ENCODE data around the gene PFKFB3.
"Not testable (repeated sequence)": the region's sequence is repeated elsewhere in the genome, so short reads cannot be mapped to it uniquely, and the experiment has no call there.

The PFKFB3 gene

GRCh38 chr10:6238587-6239212, 36.0 kb downstream of the PFKFB3 start:
- not testable (repeated sequence) for DNase-seq

GRCh38 chr10:6239213-6239991, 36.7 kb downstream of the PFKFB3 start:
- DNase-seq = peak; percentile 99

- DNase-seq = no peak
Observed at GRCh38 chr10:6240254-6240653, 37.5 kb downstream of the PFKFB3 start.

- no peak for DNase-seq
Observed at GRCh38 chr10:6242089-6242488, 39.4 kb downstream of the PFKFB3 start.

GRCh38 chr10:6244510-6244909, 41.8 kb downstream of the PFKFB3 start:
- no peak for DNase-seq

GRCh38 chr10:6247041-6247712, 44.4 kb downstream of the PFKFB3 start:
- DNase-seq = no peak

- not testable (repeated sequence) for DNase-seq
Observed at GRCh38 chr10:6248908-6249307, 46.2 kb downstream of the PFKFB3 start.

- no peak for DNase-seq
Observed at GRCh38 chr10:6249698-6250097, 47.0 kb downstream of the PFKFB3 start.

GRCh38 chr10:6250745-6251144, 48.0 kb downstream of the PFKFB3 start:
- DNase-seq = no peak

- DNase-seq = no peak
Observed at GRCh38 chr10:6254201-6254600, 51.5 kb downstream of the PFKFB3 start.

- no peak for DNase-seq
Observed at GRCh38 chr10:6255548-6256061, 52.9 kb downstream of the PFKFB3 start.

- DNase-seq = no peak
Observed at GRCh38 chr10:6256439-6256838, 53.7 kb downstream of the PFKFB3 start.

GRCh38 chr10:6259153-6259552, 56.4 kb downstream of the PFKFB3 start:
- no peak for DNase-seq

- DNase-seq = no peak
Observed at GRCh38 chr10:6260843-6261242, 58.1 kb downstream of the PFKFB3 start.

- no peak for DNase-seq
Observed at GRCh38 chr10:6267941-6268340, 65.2 kb downstream of the PFKFB3 start.

- DNase-seq = no peak
Observed at GRCh38 chr10:6269432-6269831, 66.7 kb downstream of the PFKFB3 start.

- DNase-seq = no peak
Observed at GRCh38 chr10:6269953-6270867, 67.5 kb downstream of the PFKFB3 start.

GRCh38 chr10:6270951-6271350, 68.2 kb downstream of the PFKFB3 start:
- DNase-seq = no peak

GRCh38 chr10:6271663-6272062, 68.9 kb downstream of the PFKFB3 start:
- DNase-seq = no peak

- DNase-seq = no peak
Observed at GRCh38 chr10:6272126-6272525, 69.4 kb downstream of the PFKFB3 start.

- DNase-seq = peak; percentile 57
Observed at GRCh38 chr10:6273351-6273750, 70.6 kb downstream of the PFKFB3 start.

- DNase-seq = no peak
Observed at GRCh38 chr10:6274040-6274439, 71.3 kb downstream of the PFKFB3 start.

Measured in fibroblast of skin of back (primary cell).